Upper lobe of right lung (tissue), 1 donor: ENCODE data around the gene NUF2. TPM values are rescaled to one million over a fixed set of nuclear protein-coding genes. Genes with fewer than 3 reads are reported as not detected.

Experiments used
- ATAC-seq: fragments of 200-7000 bp; cut with Tn5 transposase; one replicate; pipeline ENCODE4 v1.9.1; 2020; ENCODE audit warnings: mild to moderate bottlenecking, moderate library complexity
- DNase-seq: peaks from one replicate; pipeline ENCODE4 v3.0.0-alpha.2; 2020
- H3K27ac ChIP-seq: fragments of 200-600 bp; one replicate; pipeline ENCODE4 v1.8.0; 2022
- H3K27me3 ChIP-seq: fragments of 200-600 bp; one replicate; pipeline ENCODE4 v1.8.0; 2022; ENCODE audit warnings: mild to moderate bottlenecking
- H3K36me3 ChIP-seq: fragments of 200-600 bp; one replicate; pipeline ENCODE4 v1.8.0; 2022
- H3K4me1 ChIP-seq: fragments of 200-600 bp; one replicate; pipeline ENCODE4 v1.8.0; 2022
- H3K4me3 ChIP-seq: fragments of 200-600 bp; one replicate; pipeline ENCODE4 v1.8.0; 2022; ENCODE audit warnings: mild to moderate bottlenecking
- H3K9me3 ChIP-seq: fragments of 200-600 bp; one replicate; pipeline ENCODE4 v1.8.0; 2022
- intact Hi-C: fragments of 100-400 bp; cut with DNase I; formaldehyde crosslinking; loops from one replicate; pipeline ENCODE4 v1.11.0; 2022
- total RNA-seq: library from RNA; stranded (reverse); fragmentation: NEBNext Ultra II Directional; extraction: Animal tissue kit (Norgen Biotek cat#: 25700); gene quantifications from one replicate; pipeline ENCODE4 v1.2.1, GENCODE V29; 2021
- TF ChIP-seq, protein P1 (sequence below): fragments of 200-600 bp; IDR thresholded peaks from one replicate; pipeline ENCODE4 v1.8.0; 2022; ENCODE audit warnings: antibody characterized with exemption
- donor health status: DM: no; HTN: yes; CAD: no; lungs with severe emphysema.

Gene NUF2
- total RNA-seq, 1 donor from 2014 or later: 0.64 TPM

DNA sequence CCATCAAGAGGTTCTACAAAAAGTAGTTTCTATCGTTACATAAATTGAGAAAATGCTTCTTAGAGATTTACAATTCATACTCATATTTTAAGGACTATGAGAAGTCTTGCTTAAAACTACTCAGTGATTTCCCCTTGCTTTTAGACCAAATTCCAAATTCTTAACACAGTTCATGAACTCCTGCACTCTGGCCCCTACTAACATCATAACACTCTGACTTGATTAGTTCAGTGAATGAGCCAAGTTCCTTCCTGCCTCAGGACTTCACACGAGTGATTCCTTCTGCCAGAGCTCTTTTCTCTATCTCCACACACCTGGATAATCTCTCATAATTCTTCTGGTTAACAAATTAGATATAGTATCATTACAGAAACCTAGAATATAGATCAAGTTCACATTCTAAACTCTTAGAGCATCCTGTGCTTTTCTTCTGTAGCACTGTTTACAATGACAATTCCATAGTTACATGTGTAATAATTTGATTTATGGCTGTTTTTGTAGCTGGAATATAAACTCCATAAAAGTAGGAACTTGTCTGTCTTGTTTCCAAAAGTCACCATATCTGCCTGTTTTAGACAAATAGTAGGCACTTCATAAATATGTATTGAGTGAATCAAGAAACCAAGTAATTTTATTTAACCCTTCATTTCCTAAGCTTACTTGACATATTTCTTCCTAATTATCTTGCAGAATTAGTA lies 59.9 kb downstream of the NUF2 start:
- Histone ChIP-seq H3K4me1 (no peaks in the 10 kb centered on the region), H3K27ac (no peak overlapping the region), H3K4me3 (no peak overlapping the region), H3K27me3 (no peaks in the 10 kb centered on the region), H3K9me3 (no peaks in the 10 kb centered on the region), H3K36me3 (no peaks in the 10 kb centered on the region)
- TF ChIP-seq, protein P1, sequence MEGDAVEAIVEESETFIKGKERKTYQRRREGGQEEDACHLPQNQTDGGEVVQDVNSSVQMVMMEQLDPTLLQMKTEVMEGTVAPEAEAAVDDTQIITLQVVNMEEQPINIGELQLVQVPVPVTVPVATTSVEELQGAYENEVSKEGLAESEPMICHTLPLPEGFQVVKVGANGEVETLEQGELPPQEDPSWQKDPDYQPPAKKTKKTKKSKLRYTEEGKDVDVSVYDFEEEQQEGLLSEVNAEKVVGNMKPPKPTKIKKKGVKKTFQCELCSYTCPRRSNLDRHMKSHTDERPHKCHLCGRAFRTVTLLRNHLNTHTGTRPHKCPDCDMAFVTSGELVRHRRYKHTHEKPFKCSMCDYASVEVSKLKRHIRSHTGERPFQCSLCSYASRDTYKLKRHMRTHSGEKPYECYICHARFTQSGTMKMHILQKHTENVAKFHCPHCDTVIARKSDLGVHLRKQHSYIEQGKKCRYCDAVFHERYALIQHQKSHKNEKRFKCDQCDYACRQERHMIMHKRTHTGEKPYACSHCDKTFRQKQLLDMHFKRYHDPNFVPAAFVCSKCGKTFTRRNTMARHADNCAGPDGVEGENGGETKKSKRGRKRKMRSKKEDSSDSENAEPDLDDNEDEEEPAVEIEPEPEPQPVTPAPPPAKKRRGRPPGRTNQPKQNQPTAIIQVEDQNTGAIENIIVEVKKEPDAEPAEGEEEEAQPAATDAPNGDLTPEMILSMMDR: no peak
- no peak for DNase-seq
- no peak for ATAC-seq
- intact Hi-C loops: no loop called here

DNA sequence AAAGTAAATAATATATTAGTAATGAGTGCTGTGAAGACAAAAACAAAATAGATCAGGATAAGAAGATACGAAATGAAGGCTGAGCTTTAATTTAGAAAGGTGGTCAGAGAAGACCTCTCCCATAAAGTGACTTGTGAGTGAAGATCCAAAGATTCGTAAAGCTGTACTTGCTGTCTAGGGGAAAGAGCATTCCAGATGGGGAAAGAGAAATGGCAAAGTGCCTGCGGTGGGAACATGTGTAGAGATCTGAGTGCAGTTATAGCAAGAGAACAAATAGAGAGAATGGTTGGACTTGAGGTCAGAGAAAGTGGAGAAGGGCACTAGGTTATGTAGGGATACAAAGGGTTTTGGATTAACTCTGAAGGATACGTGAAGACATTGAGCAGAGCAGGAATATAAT lies 60.6 kb downstream of the NUF2 start:
- TF ChIP-seq, protein P1: no peak
- no peaks in the 10 kb centered on the region for H3K27me3 ChIP-seq
- intact Hi-C loops: no loop called here
- H3K9me3 ChIP-seq: no peaks in the 10 kb centered on the region
- H3K4me1 ChIP-seq: no peaks in the 10 kb centered on the region
- H3K4me3 ChIP-seq: no peak overlapping the region
- no peak for ATAC-seq
- no peaks in the 10 kb centered on the region for H3K36me3 ChIP-seq
- H3K27ac ChIP-seq: no peak overlapping the region
- DNase-seq: no peak

DNA sequence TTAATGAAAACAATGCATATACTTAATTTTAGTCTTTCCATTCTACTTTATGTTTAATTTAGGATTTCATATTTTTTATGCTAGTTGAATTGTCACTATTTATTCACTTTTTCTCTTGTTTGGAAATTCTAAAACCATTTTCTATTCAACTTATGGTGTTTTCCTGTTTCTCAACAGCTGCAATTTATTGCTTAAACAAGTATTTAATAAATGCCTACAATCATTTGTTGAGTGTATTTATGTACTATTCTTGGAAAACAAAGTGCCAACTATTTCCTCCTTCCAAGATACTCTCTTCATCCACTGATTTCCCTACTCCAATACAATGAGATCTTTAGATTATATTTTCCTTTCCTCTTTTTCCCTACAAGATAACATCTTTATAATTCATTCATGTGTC lies 65.4 kb downstream of the NUF2 start:
- H3K27ac ChIP-seq: no peak overlapping the region
- H3K9me3 ChIP-seq: no peaks in the 10 kb centered on the region
- DNase-seq (no peak), ATAC-seq (no peak)
- no peaks in the 10 kb centered on the region for H3K36me3 ChIP-seq
- TF ChIP-seq, protein P1: no peak
- no peaks in the 10 kb centered on the region for H3K4me1 ChIP-seq
- intact Hi-C loops: no loop called here
- no peaks in the 10 kb centered on the region for H3K27me3 ChIP-seq
- no peak overlapping the region for H3K4me3 ChIP-seq

DNA sequence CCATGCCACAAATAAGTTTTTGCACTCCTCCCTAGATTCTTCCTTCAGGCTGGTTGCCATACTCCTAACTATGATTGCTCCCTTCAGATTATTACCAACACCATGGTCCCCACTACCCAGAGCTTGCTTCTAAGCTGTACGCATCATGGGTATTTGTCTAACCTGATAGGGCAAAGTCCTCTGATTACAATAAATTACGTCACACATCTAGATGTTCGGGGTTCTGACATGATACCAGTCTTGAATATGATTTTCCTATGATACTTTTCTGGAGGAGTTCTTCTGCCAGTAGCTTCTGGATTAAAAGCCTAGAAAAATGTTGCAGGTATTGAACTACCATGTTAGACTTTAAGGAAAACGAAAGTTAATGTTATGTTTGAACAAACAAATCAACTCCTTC lies 67.2 kb downstream of the NUF2 start:
- Histone ChIP-seq H3K9me3 (no peaks in the 10 kb centered on the region), H3K27ac (no peak overlapping the region), H3K4me3 (no peak overlapping the region), H3K4me1 (no peaks in the 10 kb centered on the region), H3K27me3 (no peaks in the 10 kb centered on the region), H3K36me3 (no peaks in the 10 kb centered on the region)
- ATAC-seq (no peak), DNase-seq (no peak)
- intact Hi-C loops: no loop called here
- TF ChIP-seq, protein P1: no peak

DNA sequence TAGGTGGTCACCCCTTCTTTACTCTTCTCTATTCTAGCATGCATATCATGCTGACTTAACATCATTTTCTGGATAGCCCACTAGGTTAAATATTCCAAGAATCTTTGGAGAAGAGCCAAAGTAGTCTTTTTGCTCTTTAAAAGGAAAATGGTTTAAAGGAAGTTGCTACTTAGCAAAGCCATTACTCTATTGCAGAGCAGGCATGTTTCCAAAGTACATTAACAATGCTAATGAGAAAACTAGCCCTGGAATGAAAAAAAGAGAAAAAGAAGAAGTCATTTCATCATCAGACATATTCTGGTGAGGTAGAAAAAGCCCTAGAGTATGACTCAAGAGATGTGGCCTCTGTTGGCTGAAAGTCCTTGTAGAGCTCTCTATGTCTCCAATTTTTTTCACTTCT lies 74.0 kb downstream of the NUF2 start:
- TF ChIP-seq, protein P1: no peak
- DNase-seq (no peak), ATAC-seq (no peak)
- no peaks in the 10 kb centered on the region for H3K9me3 ChIP-seq
- no peaks in the 10 kb centered on the region for H3K4me1 ChIP-seq
- intact Hi-C loops: no loop called here
- H3K27me3 ChIP-seq: no peaks in the 10 kb centered on the region
- no peak overlapping the region for H3K4me3 ChIP-seq
- H3K36me3 ChIP-seq: no peaks in the 10 kb centered on the region
- H3K27ac ChIP-seq: no peak overlapping the region
